Adrenal gland (tissue), 5 donors: ENCODE data around the gene VEZF1.

Experiments
- POLR2A ChIP-seq, 2 donors: fragments of 450-650 bp; IDR thresholded peaks; one replicate each; pipeline ENCODE4 v1.6.1; 2017; ENCODE audit warnings: antibody characterized with exemption in 2 of 2, mild to moderate bottlenecking in 2 of 2, moderate library complexity in 1 of 2
- TF ChIP-seq, protein P1 (sequence below), 6 experiments: fragments of 450-650 bp in 4 of 6; fragments of 200-600 bp in 2 of 6; sonication (generic) in 1 of 6; IDR thresholded peaks; 1 replicate in 5 of 6; 2 replicates in 1 of 6; pipeline versions ENCODE4 v1.5.1 to v1.8.0; 2016 to 2021; ENCODE audit warnings: antibody characterized with exemption in 6 of 6, mild to moderate bottlenecking in 2 of 6, moderate library complexity in 1 of 6
- donor health status: DM: no; HTN: no; CAD: no.

DNA sequence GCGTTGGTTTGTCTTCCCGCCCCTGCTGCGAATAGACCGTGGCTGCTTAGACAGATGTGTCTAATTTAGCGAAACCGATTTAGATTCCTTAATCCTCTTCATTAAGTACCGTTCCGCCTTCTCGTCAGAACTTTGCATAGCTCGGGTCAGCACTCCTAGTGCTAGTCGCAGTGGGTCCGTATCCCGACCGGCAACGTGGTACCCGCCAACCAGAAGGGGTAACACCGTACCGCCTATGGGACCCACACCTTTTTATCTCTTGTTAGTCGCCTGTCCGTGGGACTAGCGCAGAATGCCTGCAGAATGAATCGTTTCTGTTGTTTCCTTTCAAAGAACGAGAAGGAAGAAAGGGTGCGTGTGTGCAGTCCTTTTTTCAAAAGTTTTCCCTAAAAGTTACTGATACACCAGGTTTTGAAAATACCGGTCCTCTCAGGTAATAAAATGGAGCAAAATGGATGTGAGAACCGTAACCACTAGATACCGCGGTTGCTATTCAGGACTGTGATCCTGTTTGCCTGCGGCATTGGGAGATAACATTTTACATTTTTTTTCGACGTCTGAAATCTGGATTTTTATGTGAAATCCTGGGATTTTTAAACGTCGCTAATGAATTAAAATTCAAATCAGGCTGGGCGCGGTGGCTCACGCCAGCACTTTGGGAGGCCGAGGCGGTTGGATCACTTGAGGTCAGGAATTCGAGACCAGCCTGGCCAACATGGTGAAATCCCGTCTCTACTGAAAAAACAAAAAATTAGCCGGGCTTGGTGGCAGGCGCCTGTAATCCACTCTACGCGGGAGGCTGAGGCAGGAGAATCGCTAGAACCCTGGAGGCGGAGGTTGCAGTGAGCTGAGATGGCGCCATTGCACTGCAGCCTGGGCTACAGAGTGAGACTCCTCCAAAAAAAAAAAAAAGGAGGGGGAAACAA is 20.0 kb upstream of the VEZF1 start:
- TF ChIP-seq, protein P1, sequence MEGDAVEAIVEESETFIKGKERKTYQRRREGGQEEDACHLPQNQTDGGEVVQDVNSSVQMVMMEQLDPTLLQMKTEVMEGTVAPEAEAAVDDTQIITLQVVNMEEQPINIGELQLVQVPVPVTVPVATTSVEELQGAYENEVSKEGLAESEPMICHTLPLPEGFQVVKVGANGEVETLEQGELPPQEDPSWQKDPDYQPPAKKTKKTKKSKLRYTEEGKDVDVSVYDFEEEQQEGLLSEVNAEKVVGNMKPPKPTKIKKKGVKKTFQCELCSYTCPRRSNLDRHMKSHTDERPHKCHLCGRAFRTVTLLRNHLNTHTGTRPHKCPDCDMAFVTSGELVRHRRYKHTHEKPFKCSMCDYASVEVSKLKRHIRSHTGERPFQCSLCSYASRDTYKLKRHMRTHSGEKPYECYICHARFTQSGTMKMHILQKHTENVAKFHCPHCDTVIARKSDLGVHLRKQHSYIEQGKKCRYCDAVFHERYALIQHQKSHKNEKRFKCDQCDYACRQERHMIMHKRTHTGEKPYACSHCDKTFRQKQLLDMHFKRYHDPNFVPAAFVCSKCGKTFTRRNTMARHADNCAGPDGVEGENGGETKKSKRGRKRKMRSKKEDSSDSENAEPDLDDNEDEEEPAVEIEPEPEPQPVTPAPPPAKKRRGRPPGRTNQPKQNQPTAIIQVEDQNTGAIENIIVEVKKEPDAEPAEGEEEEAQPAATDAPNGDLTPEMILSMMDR (IDR thresholded peaks at IDR 0.05): no peak
- no peak for TF ChIP-seq POLR2A (IDR thresholded peaks at IDR 0.05)
